D721Med (cell line): ENCODE data around the gene IL11.

Experiments used
- DNase-seq: peaks from one replicate; pipeline ENCODE4 v3.0.0; 2011; ENCODE audit warnings: low spot score; ENCODE audit not compliant: insufficient read length
- FAIRE-seq: peaks from 2 replicates; lab custom pipeline; 2011; peaks lifted over from hg19 to GRCh38; lab: Jason Lieb, UNC
- TF ChIP-seq, protein P1 (sequence below): IDR thresholded peaks from 2 replicates; pipeline ENCODE4 v1.5.1; 2012; ENCODE audit warnings: mild to moderate bottlenecking, control low read depth; ENCODE audit not compliant: insufficient read depth; ENCODE audit errors: missing control alignments

IL11 gene

DNA sequence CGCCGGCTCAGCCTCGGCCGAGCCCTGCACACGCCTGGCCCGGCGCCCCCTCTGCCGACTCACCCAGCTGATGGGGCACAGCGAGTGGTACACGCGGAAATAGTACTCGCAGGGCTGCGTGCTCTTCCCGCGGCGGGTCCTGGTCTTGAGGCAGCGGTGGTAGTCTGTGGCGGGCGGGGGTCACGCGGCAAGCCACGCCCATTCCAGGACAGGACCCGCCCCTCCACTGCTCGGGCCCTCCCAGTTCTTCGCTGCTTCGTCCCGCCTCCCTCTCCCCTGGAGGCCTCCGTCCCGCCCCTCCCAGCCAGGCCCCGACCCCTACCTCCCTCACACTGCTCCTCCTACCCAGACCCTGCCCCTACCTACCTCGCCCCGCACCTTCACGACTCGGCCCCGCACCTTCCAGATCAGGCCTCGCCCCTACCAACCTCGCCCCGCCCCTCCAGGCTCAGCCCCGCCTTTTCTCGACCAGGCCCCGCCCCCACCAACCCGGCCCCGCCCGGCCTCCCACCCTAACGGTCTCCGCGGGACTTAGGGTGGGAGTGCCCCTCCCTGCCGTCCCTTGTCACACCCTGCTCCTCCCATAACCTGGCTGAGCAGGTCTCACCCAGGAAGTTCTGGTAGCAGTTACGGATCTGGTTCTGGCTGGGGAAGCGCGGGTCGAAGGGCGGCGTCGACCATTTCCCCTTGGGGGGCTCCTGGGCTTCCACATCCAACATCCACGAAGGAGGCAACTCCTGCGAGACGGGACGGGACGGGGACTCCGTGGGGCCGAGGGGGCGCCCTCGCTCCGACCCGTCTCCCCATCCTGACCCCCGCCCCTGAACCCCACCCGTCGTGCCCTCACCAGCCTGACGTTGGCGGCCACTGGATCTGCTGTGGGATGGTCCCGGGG, 16.2 kb downstream of the IL11 start:
- FAIRE-seq: no peak
- TF ChIP-seq, protein P1, sequence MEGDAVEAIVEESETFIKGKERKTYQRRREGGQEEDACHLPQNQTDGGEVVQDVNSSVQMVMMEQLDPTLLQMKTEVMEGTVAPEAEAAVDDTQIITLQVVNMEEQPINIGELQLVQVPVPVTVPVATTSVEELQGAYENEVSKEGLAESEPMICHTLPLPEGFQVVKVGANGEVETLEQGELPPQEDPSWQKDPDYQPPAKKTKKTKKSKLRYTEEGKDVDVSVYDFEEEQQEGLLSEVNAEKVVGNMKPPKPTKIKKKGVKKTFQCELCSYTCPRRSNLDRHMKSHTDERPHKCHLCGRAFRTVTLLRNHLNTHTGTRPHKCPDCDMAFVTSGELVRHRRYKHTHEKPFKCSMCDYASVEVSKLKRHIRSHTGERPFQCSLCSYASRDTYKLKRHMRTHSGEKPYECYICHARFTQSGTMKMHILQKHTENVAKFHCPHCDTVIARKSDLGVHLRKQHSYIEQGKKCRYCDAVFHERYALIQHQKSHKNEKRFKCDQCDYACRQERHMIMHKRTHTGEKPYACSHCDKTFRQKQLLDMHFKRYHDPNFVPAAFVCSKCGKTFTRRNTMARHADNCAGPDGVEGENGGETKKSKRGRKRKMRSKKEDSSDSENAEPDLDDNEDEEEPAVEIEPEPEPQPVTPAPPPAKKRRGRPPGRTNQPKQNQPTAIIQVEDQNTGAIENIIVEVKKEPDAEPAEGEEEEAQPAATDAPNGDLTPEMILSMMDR: no peak
- peak; percentile 95 for DNase-seq

DNA sequence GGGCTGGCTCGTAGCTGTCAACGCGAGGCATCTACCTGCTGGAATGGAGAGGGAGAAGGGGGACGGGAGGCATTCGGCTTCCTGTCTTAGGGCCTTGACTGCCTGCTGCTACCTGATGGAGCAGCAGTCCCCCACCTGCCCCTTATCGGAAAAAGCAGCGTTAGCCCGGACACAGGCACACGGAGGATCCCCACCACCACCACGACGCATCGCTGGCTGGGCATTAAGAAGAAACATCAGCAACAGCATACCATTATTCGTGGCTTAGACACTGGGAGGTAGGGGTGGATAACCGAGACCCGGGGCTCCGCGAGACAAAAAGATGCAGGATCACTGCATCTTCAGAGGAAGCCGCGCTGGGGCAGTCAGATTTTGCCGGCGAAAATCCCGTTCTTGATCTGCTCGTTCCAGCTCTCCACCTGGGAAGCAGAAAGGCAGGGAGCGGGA, 16.9 kb downstream of the IL11 start:
- FAIRE-seq: no peak
- TF ChIP-seq, protein P1: no peak
- no peak for DNase-seq

DNA sequence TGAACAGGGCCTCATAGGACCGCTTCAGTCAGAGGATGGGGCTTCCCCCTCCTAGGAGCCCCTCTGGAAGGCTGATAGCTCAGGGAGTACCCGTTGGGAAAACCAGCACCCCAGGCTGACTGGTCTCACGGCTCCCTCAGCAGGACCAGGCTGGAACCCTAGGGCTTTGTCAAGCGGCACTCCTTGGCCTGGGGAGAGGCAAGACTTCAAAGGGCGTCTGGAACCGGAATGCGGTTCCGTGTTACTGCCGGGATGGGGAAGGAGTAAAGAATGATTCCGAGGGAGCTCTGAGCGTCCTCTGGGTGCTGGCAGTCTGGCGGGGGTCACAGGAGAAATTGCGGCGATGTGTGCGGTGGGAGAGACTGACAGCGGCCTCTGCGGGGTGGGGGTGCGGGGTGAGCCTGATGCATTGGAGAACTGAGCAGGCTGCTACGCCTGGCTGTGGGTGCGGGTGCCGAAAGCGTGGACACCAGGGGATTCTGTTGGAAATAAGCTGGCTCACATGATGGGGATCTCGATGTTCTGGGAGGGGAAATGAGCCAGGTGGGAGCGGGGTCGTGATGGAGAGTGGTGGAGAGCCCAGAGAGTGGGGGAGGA, 17.6 kb downstream of the IL11 start:
- DNase-seq (no peak), FAIRE-seq (no peak)
- TF ChIP-seq, protein P1: no peak

DNA sequence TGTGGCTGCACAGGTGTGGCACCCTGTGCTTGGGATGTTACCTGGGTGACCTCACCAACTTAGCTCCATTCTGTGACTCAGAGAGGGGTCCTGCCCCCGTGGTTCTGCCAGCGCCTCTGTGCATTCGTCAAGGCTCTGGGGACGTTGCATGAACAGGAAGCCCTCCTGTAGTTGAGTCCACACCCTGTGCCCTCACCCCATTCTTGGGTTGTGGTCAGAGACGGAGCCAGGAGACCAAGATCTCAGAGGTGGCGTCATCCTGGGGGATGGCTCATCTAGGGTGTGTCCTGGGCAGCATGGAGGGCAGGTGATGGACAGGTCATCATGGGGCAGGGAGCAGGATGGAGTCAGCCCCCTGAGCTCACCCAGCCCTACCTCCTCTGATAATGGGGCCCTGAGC, 18.2 kb downstream of the IL11 start:
- DNase-seq (no peak), FAIRE-seq (no peak)
- TF ChIP-seq, protein P1: no peak

DNA sequence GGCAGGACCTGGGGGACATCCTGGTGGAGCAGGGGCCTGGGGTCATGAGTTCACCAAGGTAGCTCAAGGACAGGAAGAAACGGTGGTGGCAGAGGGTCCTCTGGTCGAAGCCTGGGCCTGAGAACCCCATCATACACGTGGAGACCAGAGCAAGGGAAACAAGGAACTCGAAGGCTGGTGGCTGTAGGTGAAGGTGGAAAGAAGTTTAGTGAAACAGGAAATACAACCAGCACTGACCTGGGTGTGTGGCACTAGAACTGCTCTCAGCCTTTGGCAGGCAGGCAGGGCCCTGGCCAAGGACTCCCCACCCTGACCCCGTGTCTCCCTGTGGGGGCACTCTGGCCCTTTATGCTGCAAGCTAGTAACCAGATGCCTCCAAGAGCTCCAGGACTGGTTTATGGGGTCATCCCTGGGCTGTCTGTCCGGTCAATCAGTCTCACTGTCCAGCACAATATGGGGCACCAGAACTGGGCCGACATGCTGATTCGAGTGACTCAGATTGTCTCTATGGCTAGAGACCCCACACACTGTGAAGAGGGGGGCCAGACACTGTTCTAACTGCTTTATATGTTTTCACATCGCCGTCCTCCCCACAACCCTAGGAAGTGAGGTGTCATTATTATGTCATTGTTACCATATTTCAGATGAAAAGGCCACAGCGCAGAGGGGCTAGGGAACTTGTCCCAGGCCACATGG, 19.5 kb downstream of the IL11 start:
- TF ChIP-seq, protein P1: no peak
- no peak for FAIRE-seq
- DNase-seq: no peak

DNA sequence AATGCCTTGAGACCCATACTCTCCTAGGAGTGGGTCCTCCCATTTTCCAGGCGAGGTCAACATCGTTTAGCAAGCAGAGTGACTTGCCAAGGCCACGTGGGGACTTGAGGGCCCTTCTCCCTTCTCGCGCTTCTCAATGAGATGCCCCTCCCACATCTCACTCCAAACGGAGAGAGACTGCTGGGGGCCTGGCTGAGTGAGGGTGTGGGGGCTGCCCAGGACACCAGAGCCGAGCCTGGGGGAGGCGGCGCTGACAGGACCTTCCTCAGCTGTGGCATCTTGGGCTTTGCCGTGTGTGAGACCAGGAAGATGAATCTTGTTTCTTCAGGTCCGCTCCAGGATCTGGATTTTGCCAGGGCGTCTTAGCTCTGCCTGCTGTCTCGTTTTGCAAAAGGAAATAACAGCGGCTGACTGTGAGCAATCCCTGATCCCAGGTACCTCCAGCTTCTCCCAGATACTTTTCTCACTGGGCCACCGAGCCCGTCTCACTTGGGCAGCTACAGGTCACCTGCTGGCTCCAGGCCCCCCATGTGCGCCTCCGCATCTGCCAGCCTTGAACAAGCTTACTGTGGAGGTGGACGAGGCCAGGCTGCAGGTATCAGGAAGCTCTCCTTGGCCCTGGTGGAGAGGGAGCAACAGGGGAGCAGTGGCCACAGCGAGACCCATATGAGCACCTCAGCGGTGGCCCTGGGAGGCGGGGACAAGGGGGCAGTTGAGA, 21.8 kb downstream of the IL11 start:
- FAIRE-seq (no peak), DNase-seq (no peak)
- TF ChIP-seq, protein P1: no peak
